HG03045 (cell line): ENCODE measurements around the gene KCNJ5.
A peak's percentile ranks its signal among the peaks of the same experiment; 100 is the strongest.

ENCODE experiments used
- ATAC-seq: cut with Tn5 transposase; IDR thresholded peaks from one replicate; pipeline ENCODE4 v1.9.1; 2021; ENCODE audit warnings: mild to moderate bottlenecking, moderate library complexity; ENCODE audit not compliant: unreplicated experiment

The KCNJ5 gene

DNA sequence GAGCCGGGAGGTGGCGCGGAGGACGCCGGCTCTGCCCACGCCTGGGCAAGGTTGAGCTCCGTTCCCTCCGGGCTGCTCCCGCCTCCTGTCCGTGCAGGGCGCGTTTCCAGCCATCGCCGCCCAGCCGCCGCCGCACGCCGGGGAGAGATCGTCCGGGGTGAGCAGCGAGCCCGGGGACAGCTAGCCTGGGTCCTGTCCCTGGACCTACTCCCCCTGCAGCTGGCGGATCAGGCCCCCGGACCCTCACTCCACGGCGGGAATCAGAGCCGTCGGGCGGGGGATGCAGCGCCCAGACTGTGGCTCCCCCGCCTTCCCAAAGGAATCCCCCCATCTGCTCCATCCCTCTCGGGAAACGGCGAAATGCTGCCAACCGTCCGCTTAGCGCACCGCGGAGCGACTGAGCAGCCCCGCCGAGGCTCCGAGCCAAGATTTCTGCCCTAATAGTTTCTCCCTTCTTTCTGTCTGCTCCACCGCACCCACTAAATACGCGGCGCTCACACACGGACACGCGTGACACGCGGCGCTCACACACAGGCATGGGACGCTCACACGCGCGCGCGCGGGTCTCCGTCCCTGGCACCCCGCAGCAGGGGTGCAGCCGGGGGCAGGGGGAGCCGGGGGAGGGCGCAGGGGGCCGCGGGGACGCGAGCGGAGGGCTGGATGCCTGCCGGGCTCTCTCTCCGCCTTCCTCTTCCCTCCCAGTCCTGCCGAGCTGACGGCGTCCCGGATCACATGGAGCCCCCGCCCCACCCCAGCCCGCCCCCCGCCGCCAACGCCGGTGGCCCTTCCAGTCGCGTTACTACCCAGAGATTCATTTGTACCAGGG is at the start of gene KCNJ5:
Gene KCNJ5 (plus strand): TSS at position 814 of the 826 bp plus-strand sequence. CDS start 19,918 bp downstream, outside the sequence.
- ATAC-seq: no peak

DNA sequence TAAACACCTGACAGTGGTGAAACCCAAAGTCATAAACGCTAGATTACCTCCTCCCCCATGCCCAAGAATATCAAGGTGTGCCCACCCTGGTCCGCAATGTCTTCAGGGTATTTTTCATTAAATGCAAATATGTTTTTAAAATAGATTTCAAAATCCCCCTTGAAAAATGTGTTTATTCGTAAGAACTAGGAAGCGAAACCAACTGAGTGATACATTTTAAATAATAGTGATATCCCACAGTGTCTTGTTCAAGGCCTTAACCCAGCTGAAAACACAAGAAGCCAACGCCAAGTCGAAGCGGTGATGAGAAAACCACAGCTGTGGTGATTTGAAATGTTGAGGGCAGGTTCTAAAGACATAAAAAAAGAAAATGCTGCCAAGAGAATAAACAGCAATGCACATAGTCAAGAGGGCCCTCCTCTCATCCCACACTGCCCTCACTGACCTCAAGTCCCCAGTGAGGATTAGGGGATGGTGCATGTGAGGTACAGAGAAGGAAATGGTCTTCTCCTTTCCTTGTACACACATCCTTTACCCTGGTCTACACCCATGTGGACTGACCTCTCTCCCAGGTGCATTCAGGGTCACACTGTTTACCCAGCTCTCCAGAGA is 49.6 kb upstream of the KCNJ5 start:
- no peak for ATAC-seq

DNA sequence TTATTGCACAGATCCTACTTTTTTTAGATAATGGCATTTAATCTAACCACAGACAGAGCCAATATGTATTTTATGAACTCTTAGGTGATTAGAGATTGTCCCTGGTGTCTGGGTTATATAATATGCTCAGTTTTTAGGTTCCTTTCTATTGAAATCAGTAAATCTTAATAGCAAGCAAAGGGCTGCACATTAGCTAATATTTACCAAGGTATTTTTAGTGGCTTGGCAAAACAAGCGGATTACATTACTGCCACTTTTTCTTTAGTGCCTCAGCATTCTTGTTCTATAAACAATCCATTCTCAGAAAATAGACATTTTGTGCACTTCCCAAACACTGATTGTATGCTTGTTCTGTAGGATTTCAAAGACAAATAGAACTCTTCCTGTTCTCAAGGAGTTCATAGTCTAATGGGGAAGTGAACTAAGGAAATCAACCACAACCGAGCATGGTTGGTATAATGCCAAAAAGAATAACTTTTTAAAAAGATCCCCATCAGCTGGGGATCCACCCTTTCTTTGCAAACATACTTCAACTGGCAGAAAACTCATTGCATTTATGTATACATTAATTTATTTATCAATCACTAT is 47.9 kb upstream of the KCNJ5 start:
- ATAC-seq: no peak

DNA sequence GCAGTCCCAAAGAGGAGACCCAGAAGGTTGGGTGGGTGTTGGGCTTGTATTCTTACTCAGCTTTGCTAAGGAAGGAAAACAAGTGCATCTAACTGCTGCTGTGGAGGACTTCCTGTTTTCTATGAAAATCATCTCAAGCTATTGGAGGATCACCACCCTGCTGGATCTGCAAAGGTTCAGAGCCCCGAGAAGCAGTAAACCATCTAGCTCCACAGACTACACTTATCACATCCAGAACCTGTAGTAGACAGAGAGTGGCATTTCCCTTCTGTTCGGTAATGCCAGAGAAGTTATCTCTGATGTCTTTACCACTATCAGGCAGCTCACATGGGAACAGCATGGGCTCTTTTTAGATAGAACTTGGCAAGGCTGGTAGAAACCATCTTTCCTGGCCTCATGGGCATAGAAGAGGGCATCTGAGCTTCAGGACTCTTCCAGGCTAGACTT is 45.8 kb upstream of the KCNJ5 start:
- no peak for ATAC-seq

DNA sequence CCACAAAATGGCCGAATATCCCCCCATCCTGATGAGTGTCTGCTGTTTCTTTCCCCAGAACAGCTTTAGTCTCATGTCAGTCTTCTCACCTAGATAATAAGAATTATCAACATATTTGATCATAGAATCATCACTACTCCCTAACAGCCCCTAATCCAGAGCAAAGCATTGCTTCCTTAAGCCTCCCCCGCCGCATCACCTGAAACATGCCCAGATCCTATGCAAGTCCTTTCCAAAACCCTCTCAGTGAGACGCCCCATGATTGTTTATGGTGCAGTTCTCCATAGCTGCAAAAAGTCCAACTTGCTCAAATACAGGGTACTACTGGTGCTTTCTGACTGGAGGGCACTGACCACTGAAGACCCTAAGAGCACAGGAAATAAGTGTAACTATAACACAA is 44.2 kb upstream of the KCNJ5 start:
- no peak for ATAC-seq

DNA sequence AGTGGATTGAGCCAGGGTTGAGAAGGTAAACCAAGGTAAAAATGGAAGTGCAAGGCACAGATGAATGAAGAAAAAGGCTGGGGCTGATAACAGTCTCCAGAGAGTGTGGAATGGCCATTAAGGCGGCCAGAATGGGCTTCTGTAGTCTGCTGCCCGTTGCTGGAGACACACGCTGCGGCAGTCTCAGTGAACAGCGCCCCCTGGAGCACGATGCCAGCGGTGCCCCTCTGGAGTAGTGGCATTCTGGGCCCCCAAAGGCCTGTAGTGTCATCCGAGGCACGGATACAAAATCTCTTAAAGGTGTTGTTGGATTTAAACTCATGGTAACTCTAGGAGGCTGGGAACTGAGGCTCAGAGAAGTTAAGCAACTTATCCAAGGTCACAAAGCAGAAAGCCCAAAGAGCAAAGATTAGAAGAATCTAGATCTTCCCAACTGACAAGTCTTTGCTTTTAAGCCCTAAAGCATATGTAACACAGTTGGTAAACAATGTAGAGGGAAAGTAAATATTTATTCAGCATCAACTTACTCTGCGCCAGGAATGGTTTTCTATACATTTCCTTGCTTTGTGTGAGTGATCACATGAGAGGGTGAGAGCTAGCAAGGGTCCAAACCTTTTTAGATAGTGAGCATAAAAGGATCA is 42.2 kb upstream of the KCNJ5 start:
- peak; percentile 86 for ATAC-seq

DNA sequence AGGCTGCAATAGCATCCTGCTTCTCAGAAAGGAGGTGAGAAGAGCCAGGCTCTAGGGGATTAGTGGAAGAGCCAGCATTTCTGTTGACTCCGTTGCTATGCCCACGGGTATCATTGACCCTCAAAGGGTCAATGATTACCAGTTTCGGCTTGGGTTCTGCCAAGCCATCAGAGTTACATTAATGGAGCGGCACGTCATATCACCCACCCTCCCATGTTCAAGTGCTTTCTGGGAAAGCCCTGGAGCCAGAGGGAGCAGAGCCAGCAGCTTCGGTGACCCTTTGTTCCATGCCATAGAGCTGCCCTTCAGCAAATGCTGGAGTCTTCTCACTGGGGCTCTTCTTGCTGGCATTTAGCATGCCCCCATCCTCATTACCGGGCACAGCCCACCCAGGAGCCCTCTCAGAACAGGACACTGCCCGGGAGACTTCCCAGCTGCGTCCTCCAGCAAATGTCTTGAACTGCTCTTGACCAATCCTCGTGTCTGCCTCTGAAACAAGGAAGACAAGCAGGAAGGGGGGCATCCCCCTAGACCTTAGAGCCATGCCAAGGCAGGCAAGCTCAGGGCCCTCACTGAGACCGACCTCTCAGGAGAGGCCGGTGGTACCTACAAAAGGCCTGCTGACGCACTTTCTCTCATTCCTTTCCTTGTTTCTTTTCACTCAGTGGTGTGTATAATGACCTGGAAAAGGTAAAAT is 38.7 kb upstream of the KCNJ5 start:
- ATAC-seq: no peak

DNA sequence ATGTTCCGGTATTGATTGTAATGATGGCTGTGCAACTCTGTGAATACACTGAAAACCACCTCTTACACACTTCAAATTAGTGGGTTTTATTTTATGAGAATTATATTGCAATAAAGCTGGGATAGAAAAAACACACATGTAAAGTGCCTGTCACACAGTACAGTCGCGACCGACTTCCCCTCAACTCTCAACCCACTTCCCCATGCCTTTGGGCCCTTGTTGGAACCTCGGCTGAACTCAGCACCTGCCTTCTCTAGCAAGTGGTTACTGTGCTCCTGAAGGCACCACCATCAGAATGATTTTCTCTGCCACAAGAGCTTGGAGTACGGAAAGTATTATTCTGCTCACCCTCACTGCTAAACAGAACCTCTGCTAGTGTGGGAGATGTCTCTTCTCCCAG is 37.6 kb upstream of the KCNJ5 start:
- ATAC-seq: no peak

DNA sequence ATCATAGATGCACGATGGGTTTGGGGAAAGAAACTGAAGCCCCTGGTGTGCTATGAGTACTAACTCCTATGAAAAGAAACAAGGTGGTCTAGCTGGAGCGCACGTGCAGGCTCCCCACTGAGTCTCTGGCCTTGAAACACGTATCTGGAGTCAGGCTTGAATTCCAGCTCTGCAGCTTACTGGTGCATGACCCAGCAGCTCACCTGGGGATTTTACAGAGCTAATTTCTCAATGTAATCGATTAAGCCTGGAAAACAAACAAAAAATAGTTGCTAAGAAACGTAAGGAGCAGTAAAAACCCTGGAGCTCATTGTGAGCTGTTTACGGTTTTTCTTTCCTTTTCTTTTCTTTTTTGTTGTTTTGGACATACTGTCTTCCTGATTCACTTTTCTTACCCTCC is 36.3 kb upstream of the KCNJ5 start:
- no peak for ATAC-seq

DNA sequence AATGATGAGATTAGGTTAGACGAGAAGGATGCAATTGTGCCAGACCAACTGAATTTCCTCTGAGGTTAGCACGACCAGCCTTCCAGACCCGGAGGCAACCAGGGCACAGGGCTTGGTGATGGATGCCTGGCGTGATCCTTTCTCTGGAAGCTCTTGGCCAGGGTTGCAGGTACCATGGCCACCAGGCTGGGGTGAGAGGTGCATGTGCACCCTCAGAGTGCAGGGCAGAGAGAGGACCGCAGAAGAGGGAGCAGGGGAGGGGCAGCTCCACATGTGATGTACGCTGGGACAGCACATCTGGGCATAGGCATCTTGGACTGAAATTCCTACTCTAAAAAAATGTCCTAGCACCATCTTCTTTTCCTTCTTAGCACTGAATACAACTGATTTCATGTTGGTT is 34.9 kb upstream of the KCNJ5 start:
- ATAC-seq: no peak

DNA sequence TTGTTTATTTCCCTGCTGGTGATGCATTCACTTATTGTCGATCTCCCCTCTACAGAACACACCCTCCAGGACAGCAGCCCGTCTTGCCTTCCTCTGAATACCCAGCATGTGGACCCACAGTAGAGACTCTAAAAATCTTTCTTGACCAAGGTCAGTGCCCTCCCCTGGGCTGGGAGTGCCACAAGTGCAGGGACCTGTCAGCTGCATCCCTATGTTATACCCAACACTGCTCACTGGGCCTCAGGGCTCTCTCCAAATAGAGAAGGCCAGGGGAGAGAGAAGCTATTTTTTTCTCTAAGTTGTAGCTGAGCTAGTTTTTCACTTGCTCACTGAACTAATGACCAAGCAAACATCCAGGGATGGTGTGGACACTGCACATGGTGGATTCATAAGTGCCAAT is 33.8 kb upstream of the KCNJ5 start:
- ATAC-seq: no peak

DNA sequence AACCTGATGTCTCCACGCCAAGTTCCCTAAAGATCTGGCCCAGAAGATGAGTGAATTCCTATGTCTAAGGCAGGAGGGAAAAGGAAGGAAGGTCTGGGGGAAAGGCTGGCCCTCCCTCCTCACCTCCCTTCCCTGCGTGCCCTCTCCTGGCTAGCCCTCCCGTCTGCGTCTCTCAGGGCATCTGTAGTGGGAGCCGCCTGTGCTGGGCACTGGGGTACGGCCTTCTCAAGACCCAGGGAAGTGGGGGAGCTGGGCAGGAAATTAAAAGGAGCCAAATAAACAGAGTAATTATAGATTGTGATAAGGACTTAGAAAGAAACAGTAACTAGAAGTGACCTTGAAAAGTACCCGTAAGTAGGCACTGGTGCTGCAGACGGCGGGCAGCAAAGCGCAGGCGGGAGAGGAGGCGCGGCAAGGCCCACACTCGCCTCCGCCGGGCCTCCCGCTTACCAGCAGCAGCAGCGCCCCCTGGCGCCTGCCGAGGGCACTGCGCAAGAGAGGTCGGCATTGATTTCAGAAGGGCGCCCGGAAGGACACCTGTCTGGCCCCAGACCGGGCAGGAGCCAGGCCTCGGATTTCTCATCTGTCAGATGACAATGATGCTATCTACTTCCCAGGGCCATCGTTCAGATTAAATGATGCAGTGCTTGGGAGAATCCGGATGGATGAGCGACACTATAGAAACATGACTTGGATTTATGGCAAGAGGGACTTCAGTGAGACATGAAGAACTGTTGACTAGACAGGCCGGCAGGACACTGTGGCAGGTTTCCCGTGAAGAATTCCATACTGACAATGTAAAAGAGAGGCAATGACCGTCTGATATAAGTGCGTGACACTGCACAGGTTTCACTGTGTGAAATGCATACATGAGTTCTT is 31.4 kb upstream of the KCNJ5 start:
- peak; percentile 84 for ATAC-seq

DNA sequence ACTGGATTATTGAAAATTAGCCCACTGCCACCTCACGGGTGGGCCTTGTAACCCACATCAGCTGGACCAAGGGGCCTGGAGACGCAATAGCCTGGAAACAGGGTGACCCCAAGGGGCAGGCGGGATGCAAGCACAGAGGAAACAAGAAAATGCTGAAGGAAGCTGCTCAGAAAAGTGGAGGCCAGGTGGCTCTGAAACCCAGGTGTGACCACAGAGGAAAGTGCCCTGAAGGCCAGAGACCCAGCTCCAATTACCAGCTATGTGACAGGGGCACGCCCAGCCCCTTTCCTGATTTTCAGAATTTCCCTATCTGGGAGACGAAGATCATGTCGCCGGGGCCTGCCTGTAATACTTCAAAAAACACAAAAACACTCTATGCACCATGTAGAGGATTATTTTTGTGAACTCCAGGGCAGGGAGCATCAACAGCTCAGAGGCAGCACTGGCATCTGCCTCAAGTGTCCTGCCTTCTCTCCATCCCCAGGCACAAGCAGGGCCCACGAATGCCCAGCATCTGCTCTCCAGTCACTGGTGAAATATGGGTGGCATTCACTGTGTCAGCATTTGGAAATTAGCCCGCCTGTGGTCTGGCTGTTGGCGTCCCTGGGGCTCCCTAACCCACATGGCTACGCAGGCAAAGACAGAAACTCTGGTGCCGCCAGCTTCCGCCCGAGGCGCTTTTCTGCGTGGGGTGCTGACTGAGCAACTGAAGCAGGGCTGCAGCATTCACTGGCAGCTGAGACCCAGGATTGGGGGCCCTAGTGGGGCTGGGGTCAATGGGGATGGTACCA is 30.4 kb upstream of the KCNJ5 start:
- ATAC-seq: no peak

DNA sequence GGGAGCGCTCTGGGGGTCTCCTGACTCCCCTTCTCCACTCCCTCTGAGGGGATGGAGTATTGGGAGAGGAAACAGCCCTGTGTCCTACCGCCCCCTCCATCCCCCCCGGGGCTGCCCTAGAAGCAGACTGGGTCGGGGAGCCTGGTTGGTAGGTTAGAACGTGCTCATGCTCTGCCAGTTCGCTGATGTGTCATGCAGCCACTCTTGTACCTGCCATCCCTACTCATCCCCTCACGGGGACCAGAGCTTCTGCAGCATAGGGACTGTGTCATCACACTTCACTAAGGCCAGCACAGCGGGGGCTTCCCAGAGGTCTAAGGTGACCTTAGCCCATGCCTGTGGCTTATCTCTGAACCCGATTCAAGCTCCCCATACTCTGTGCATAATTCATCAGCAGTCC is 28.8 kb upstream of the KCNJ5 start:
- no peak for ATAC-seq

DNA sequence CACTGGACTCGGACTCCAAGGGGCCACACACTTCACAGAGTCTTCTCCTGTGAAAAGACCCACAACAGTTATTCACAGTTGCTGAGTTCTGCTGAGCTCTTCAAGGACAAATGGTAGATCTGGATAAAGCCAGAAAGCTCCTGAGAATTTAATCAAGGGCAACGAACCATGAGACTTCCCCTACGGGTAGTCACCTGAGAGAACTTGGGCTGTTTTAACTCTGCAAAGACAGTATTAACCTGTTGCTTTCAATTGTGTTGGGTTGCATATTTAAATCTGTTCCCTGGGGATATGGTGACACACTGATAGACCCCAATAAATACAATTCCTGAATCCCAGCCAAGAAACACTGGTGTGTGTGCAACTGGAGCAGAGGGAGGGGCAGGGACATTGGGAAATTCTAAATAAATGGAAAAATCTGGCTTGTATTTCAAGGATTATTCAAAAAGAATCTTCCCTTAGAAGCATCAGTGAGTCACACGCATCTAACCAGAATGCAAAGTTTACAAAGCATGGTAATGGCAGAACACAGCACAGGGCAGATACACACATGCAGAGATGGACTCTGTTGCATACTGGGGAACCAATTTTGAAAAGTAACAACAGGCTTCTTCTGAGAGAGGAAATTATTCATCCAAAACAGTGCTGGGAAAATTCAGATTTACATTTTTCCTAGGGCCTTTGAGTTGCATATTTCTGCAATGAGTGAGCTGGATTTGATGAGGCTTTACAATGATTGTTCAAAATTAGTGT is 28.1 kb upstream of the KCNJ5 start:
- no peak for ATAC-seq

DNA sequence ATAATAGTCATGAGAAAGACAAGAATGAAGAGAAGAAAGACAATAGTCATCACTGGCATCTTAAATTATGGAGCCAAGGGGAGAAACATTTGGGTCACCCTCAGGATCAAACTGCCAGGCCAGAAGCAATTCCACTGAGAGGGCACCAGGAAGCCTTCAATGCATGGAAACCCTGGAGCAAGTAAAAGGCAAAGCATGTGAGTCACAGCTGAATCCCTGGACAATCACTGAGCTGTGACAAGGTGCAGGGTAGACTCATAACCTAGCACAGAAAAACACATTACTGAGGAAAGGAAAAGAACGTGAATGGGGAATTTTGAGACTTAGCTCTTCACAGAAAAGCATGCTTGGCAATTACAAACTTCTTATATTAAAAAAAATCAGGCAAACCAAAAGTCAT is 25.7 kb upstream of the KCNJ5 start:
- ATAC-seq: no peak

DNA sequence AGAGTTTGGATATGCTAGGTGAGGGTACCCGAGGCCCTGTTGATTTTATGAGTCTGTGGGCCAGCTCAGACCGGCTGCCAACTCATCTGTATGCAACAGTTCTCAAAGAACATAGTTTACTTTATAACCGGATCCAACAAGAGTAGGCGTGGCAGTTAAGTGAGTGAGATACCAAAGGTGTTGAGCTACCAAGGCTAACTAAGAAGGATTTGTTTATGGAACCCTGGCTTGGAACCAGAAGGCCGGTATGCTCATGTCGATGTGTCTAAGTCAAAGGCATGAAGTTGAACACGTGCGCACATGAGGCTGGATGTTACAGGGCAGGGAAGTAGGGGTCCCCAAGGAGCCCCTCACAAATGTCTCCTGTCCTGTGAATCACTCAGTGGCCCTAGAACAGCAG is 23.9 kb upstream of the KCNJ5 start, which contains the start of gene KCNJ1:
Gene KCNJ1 (minus strand): TSS at position 20 of the 400 bp plus-strand sequence. CDS start 27,053 bp downstream, outside the sequence.
- no peak for ATAC-seq
